Activated CD8-positive, alpha-beta memory T cell treated with anti-CD3 and anti-CD28 coated beads, Interleukin-2, amount 50 U/mL, for 48 hours (primary cell): ENCODE measurements around the gene SLC40A1.

ENCODE experiments used
- DNase-seq: peaks from one replicate; pipeline ENCODE4 v3.0.0-alpha.2; 2020

Gene SLC40A1

DNA sequence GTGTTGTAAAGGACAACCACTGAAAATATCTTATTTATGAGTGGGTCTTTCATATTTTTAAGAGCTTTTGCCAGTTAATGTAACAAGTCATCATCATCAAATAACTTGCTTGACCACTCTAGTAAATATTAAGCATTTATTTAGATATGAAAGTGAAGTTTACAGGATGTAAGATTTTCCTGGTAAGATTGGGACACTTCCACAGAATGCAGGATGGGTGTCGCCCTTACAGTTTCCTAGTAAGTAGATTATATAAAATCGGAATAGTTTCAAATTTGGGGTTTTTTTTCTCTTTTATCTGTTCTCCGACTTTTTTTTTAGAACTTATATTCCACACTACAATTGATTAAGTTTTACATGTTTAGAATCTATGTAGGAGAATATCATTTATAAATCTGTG lies 14.8 kb upstream of the SLC40A1 start:
- DNase-seq, result no peak

- no peak for DNase-seq
Measured at GRCh38 chr2:189594305-189594704, 13.7 kb upstream of the SLC40A1 start.

DNA sequence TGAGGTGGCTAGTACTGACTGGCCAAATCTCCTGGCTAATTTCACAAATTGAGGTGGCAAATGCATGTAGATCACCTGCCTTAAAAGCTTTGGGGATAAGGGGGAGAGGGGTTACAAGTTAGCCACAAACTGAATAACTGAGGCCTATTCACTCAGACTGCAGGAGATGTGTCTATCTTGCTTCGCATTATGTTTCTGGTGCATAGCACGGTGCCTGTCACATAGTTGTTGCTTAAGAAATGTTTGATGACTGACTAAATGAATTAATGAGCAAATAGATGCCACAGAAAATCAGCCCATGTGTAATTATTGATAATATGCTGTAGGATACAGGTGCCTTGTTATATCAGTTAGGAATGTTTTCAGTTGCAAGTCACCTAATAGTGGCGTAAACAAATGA lies 12.5 kb upstream of the SLC40A1 start:
- no peak for DNase-seq

DNA sequence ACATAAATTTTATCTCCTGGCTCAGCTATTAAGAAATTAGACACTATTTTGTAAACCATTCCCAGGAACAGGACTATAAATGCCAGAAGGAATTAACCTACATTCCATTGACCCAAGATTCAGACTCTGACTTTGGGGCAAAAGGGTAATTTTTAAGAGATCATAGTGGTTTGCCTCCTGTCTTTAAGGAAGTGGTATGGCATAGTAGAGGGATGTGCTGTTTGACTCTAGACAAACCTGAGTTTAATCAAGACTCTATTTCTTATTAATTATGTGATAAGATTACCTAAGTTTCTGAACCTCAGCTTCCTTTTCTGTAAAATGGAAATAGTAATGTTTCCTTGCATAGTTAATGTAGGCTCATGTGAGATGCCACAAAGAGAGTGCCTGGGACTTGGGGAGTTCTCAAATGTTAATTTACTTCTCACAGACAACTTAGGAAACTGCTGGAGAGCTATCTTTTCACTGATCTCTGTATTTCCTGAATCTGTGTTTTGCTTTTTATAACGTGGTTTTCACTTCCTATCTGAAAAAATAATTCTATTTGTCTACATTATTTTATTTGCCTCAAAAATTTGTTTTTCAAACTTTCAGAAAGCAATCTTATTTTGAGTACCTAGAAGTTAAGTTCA lies 11.9 kb upstream of the SLC40A1 start:
- no peak for DNase-seq

DNA sequence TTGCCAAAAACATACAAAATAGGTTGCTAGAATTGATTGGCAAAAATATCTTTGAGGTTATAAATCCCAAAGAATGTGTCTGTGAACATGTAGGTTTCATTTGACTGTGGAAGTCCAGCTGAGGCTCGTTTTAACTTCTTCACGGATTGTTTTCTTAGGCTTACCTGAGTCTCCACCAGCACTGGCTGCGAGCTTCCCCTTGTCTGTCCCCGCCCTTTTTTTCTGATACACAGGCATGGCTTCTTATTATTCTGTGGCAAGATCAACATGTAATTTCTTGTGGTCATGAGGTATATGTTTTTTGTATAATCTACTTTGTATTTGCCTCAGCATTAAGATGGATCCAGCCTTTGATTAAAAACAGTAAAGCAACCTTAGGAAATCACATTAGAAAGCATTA lies 7.2 kb upstream of the SLC40A1 start:
- no peak for DNase-seq

DNA sequence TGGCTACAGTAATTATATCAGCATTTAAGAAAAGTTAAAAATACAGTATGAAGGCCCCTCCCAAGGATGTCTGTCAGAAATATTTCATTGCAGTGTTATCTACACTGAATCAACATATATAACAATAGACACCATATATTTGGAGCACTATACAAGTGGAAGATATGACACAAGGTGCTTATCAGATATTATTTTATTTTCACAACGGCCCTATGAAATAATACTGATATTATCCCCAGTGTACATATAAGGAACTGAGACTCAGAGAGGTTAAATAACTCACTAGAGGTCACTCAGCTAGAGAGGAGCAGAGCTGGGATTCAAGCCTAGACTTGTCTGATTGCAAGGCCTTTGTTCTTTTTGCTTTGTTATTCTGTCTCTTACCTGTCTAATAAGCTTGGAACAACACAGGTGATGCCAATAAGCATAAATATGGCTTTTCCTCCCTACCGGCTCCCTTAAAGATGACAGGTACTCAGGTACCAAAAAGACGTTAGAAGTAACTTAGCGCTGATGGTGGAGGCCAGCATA lies 4.7 kb upstream of the SLC40A1 start:
- DNase-seq, result no peak

GRCh38 chr2:189584686-189585085 lies 4.1 kb upstream of the SLC40A1 start:
- no peak for DNase-seq

GRCh38 chr2:189583227-189584198 lies 2.9 kb upstream of the SLC40A1 start:
- DNase-seq, result no peak

DNA sequence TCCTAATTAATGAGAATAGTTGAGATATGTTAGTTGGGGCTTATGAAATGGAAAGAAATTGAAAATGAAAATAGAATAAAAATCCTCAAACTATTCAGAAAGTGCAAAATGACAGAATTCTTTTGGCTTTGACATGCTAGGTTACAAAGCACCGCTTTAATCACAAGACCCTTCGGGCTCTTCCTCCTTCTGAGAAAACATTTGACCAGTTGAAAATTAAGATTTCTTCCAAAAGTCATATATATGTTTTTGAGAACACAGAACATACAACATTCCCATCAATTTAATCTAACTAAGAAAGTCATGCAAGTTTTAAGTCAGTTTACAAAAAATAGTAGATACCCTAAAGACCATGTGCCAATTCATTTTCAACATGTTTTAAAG lies 2.2 kb upstream of the SLC40A1 start:
- no peak for DNase-seq

DNA sequence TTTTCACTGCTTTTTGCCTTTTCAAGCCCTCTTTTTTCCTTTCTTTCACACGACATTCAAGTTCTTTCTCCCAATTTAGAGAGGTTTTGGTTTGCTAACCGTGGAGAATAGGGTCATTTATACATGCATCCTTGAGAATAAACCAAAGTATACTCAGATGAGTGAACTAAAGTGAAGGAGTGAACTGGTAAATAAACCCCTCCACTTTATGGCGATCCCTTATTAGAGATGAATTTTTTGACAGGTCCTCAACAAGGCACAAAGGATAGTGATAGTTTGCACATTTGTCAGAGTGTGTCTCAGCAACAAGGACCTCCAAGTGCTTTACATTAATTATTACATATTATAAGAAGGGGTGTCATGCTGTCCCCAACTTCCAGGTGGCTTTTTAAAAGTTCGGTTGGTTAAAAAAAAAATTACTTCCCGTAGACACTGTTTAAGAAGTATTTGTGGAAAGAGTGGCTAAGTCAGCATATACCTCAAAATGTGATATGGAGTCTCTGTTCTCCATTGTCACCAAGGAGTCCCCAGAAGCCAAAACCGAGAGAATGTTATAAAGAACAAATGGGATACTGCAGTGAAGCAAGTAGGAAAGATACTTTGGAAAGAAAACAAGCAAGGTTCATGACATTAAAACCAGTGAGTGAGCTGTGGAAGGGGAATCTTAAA lies 1.7 kb upstream of the SLC40A1 start:
- DNase-seq, result no peak

- no peak for DNase-seq
Measured at GRCh38 chr2:189581354-189582139, 961 bp upstream of the SLC40A1 start.

- peak; percentile 60 for DNase-seq
Measured at GRCh38 chr2:189580241-189580651, 340 bp downstream of the SLC40A1 start.

DNA sequence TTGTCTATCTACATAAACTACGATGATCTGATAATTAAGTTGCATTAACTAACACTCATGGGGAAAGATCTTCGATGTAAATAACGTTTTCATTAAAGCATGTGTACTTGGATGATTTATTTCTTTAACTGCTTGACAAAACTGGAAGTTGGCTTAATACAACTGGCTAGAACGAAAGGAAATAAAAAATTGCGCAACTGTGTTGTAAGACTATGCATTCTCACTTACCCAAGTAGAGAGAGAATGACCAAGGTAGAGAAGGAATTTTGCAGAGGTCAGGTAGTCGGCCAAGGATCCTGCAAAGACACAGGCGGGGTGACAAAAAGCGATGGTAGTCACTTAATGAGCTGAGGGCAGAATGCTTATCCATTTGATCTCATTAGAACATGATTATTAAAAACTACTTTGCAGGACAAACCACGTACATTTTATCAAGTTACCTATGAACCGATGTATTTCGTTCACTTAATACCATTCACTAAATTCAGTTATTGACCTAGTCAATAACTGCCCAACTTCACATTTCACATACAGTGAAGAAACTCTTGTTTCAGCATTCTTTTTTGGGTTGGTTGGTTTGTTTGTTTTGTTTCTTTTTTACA lies 900 bp downstream of the SLC40A1 start:
- no peak for DNase-seq

- no peak for DNase-seq
Measured at GRCh38 chr2:189578272-189578950, 2.2 kb downstream of the SLC40A1 start.

DNA sequence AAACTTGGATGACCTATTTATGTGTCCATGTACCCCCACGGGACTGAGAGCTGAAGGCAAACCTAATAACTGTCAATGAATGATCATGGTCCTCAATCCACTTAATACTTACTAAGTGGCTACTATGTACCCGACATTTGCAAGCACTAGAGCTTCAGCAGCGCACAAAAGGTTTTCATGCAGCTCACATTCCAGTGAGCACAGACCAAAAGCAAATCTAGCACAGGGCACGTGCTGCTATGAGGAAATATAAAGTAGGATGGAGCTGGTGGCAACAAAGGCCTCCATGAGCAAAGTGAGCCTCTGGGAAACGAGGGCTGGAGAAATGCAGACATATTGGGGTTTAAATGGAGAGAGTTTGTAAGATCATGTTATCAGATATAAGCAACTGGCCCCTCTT lies 3.5 kb downstream of the SLC40A1 start:
- DNase-seq, result no peak

- DNase-seq, result no peak
Measured at GRCh38 chr2:189576396-189576795, 4.2 kb downstream of the SLC40A1 start.

DNA sequence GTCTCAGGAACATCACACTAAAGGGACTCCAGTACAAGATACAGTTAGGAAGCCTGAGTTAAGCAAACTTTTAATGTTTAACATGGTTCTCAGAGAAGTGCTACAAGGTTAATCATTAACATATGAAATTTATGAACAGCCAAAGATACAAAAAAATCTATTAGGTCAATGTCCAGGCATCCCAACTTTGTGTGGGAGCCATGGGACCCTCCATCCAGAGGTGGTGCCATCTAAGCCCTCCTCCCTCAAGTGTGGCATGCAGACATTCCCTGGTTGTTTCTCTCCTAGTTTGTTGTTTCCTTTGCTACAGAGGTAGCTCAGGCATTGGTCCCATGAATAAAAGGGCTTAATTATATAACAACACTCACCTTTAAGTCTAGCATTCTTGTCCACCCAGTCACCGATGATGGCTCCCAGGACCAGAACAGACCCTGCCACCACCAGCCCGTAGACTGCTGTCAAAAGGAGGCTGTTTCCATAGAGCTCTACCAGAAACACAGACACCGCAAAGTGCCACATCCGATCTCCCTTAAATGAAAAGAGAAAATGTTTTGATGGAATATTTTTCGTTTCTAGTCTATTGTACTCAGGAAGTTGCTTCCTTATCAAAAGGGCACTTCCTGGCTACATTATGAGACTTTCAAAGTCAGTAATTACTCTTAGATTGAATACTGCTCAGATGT lies 5.7 kb downstream of the SLC40A1 start:
- no peak for DNase-seq

- DNase-seq, result no peak
Measured at GRCh38 chr2:189570570-189571031, 10.0 kb downstream of the SLC40A1 start.

GRCh38 chr2:189569295-189569910 lies 11.2 kb downstream of the SLC40A1 start:
- DNase-seq, result no peak

GRCh38 chr2:189566046-189566445 lies 14.5 kb downstream of the SLC40A1 start:
- no peak for DNase-seq
